SH-SY5Y (cell line): ENCODE measurements around the gene B4GALT6.

Experiments used
- GATA2 ChIP-seq: IDR thresholded peaks from 2 replicates; pipeline ENCODE4 v1.6.1; 2011; ENCODE audit warnings: mild to moderate bottlenecking, low read depth, low read length
- GATA3 ChIP-seq: IDR thresholded peaks from 2 replicates; pipeline ENCODE4 v1.6.1; 2011; ENCODE audit warnings: low read depth, mild to moderate bottlenecking, low read length, moderate library complexity

- no peak for TF ChIP-seq GATA2
- TF ChIP-seq GATA3: no peak
Observed at GRCh38 chr18:31655354-31655753, 29.0 kb downstream of the B4GALT6 start.
